HG02571 (cell line): ENCODE measurements around the gene ZFR.
"Not testable (repeated sequence)": the region's sequence is repeated elsewhere in the genome, so short reads cannot be mapped to it uniquely, and the experiment has no call there.

Source experiments
- ATAC-seq: cut with Tn5 transposase; IDR thresholded peaks from one replicate; pipeline ENCODE4 v1.9.1; 2021; ENCODE audit warnings: mild to moderate bottlenecking, moderate library complexity; ENCODE audit not compliant: unreplicated experiment

Gene ZFR

DNA sequence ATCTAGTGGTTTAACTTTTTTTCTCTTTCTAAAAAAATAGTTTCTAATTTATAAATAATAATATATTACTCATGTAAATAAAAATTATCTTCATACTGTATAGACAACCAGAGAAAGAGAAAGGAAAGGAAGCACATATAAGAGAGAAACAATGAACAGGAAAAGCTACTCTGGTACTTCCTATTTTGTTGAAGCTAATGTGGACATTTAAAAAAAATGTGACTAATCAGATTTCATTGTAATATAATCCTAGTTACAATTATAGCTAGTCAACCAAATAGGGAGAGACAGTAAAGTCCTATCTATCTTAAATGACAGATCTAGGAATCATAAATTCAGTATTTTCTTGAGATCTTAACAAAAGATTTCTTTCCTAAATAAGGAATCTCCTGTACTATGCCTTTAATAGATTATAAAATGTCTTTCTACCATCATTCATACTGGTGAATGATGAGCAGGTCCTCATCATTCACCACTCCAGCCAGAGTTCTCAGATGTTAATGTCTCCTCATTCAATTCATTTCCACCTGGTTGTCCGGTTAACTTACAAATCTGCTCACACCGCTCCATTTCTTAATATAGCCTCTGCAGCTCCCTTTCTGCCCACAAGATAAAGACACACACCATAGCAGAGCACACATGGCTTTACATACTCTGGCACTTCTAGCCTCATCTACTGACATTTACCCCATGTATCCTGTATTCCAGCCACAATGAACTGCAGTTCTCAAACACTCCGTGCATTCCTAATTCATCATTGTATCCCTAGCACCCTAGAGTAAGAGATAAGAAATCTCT is 30.9 kb downstream of the ZFR start:
- ATAC-seq = no peak

DNA sequence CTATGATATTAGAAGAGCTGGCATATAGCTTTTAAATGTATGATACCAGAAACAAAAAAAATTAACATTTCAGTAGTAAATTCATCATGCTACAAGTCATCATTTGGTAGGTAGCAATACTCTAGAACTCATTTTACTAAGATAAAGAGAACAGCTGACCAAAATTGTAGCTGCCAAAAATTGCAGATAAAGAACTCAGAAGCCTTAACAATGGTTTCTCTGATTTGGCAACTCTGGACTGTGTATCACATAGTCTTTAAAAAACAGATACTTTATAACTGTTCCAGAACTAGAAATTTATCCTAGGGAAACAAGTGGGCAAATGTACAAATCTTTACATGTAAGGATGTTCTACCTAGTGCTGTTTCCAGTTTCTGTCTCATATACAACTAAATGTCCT is 33.9 kb downstream of the ZFR start:
- ATAC-seq = no peak

DNA sequence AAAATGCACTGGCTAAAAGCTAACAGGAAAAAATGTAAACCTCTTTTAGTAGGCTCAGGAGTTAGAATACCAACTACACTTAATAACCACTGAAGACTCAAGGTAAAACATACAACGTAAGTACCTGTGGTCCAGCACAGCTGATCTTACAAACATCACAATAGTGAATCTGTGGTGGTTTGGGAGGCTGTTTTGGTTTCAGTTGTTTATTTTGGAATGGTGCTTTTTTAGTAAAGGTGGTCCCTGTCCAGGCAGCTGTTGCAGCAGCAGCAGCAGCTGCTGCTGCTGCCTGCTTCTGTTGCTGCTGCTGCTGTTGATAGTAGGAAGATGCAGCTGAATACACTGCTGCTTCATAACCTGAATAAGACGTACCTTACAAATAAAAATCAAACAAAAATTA is 37.9 kb downstream of the ZFR start:
- ATAC-seq = no peak

DNA sequence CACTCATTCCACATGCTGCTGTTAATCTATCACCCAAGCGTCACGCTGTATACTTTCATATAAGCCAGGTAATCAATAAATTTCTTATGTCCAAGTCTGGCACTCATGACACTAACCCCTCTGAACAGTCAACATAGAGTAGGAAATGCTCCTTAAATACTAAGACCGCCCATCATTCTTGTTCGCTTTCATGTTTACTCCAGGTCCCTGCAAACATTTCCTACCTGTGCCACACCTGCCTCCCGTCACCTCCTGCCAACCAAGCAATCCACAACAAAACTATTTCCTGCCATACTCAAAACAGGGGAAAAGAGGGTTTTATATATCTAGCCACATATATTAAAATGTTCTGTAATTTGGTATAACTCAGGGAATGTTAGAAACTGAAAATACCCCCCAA is 39.0 kb downstream of the ZFR start:
- ATAC-seq = no peak

DNA sequence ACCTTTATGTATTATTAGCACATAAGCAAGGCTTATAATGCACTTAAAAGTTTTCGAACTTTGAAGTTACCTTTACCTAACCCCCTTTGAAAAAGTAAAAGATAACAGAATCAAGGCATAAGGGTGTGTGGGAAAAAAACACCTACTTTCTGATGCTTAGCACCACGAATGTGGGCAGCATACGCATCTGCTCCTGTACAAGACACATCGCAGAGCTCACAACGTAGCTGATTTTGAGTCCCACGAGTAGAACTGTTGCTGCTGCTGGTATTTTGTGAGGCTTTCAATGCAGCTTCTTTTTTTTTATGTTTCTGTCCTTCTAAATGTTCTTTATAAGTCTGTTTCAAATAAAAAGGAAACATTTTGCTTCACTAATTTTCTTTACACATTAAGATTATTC is 40.8 kb downstream of the ZFR start:
- ATAC-seq = no peak

DNA sequence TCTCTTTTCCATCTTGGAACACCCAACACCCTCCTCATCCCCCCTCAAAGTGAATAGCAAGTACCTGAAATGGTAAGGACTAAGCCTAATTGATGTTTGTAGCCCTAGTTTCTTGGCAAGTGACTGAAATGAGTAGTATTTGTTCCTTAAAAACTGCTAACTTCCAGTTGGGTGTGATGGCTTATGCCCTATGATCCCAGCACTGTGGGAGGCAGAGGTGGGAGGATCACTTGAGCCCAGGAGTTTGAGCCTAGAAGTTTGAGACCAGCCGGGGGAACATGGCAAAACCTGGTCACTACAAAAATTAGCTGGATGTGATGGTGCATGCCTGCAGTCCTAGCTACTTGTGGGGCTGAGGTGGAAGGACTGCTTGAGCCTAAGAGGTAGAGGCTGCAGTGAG is 44.1 kb downstream of the ZFR start:
- ATAC-seq = no peak

DNA sequence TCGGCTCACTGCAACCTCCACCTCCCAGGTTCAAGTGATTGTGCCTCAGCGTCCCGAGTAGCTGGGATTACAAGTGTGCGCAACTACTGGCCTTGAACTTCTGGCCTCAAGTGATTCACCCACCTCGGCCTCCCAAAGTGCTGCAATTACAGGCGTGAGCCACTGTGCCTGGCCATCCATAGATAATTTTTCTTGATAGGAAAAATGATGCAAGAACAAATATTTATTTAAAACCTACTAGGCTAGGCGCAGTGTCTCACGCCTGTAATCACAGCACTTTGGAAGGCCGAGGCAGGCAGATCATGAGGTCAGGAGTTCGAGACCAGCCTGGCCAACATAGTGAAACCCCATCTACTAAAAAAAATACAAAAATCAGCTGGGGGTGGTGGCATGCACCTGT is 45.8 kb downstream of the ZFR start:
- ATAC-seq = not testable (repeated sequence)

DNA sequence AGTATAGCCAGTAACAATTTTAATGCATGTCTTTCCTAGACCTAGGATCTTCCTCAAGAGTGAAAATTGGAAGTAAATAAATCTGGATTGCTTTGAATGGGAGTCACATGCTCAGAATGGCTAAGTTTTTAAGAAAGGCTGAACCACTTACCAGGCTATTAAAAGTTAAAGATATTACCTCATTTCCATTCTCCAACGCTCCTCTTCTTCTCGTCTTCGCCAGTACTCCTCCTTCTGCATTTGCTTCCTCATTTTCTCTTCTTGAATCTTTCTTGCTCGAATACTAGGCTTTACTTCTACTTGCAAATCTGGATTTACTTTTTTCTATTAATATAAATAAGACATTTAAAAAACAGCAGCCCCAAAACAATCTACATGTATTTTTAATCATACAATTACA is 49.6 kb downstream of the ZFR start:
- ATAC-seq = no peak

DNA sequence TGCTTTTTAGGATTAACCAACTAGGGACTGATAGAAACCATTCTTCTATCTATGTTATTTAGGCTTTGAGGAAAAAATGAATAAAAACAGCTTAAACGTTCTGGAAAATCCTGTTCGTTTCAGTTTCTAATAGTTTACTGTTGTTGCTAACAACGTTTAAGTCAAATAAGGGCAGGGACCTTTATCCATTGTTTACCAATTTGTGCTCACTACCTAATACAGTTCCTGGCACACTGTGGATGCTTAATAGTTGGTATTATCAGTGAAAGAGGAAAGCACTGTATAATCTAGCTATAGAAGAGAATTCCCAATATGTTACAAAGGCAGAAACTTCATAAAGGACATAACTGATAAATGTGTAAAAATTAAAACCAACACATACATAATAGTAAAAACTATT is 52.5 kb downstream of the ZFR start:
- no peak for ATAC-seq

DNA sequence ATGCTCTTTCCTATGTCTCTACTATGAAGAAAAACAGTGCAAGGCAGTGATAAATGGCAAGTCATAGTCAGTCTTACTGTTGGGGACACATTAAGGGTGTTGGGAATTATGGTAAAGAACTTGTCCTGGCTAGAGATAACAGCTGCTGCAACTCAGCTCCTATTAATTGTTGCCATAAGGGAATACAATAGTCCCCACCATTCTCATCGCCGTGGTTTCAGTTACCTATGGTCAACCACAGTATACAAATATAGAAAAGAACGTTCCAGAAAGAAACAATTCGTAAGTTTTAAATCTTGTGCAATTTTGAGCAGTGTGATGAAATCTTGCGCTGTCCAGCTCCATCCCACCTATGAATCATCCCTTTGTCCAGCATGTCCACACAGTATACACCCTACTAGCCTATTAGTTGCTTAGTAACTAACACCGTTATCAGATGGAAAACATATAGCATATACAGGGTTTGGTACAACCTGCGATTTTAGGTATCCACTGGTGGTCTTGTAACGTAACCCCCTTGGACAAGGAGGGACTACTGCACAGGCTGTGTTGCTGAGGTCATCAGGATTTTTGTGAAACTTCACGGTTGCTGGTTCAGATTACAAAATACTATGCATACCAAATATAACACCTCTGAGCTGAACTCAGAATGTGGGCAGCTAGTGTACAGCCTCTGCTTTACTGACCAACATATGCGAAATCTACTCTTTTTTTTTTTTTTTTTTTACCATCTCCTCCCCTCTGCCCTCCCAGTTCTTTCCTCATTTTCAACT is 53.5 kb downstream of the ZFR start:
- no peak for ATAC-seq

DNA sequence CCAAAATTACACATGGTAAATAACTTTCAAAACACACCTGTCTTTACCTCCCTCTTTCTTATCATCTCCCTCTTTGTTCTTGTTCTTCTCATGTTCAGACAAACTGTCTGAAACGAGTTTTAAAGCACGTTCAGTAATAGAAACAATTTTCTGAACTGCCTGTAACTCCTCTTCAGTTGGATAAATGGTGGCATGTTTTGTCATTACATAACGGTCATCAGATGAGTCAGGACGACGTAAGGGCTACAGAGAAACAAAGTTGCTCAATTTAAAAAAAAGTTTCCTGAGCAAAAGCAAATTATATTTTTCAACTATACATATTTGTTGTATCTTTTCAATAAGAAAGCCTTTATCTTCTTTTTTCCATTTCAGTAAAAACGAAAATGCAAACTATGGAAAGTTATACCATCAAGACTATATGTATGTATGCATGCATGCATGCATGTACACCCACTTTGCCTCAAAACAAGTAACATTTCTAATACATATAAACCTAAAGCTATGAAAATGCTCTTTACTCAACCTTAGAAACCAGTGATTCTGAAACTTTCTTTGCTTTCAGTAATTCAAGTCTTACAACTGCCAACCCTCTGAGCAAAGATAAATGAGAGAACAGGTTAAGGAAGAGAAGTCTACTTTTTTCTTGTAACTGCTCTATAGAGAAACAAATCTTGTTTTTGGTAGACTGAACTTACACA is 56.0 kb downstream of the ZFR start:
- ATAC-seq = no peak

DNA sequence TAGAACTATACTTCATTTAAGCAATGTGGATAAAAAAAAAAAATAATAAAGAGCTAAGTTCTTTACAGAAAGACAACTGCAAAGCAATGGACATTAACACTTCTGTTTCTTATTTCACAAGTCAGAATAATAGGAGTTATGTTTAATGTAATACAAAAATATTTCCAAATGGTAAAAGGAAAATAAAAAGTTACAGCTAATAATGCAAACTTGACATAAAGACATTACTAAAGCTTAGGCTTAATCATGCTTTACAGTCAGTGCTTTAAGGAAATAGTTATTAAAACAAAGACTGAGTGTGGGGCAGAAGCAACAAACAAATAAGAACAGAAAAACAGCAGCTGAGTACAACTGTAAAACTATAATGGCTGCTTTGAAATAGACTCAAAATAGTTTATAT is 56.7 kb downstream of the ZFR start:
- no peak for ATAC-seq

DNA sequence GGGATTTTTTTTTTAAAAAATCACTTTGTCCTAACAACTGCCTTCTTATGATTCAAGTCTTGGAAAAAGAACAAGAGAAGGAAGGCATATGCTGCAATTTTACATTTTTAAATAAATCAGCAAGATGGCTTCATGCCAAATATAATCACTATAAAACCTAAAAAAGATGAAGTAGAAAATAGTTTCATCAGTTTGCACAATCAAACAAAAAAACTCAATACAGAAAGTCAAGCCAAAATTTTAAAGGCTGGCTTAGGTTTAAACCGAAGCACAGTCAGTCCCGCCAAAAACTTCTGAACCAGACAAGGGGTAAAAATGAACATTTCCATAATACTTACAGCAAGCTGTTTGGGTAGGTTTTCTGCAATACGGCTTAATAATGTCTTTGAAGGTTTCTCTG is 57.3 kb downstream of the ZFR start:
- ATAC-seq = no peak

DNA sequence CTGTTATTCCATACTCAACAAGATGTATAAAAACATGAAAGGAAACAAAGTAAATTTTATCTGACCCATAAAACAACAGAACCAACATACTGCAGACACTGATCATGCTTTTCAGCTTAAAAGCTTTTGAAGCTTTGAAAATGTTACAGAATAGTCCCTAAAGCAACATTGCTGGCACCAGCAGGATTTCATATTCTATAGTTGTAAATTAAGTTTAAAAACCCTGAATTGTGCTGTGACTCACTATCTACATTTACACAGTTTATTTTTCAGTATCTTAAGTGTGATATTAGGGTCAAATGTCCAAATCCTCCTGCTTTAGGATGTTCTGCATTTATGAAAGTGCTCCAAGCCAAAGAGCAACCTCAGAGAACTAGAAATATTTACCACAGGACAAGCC is 59.9 kb downstream of the ZFR start:
- ATAC-seq = no peak

DNA sequence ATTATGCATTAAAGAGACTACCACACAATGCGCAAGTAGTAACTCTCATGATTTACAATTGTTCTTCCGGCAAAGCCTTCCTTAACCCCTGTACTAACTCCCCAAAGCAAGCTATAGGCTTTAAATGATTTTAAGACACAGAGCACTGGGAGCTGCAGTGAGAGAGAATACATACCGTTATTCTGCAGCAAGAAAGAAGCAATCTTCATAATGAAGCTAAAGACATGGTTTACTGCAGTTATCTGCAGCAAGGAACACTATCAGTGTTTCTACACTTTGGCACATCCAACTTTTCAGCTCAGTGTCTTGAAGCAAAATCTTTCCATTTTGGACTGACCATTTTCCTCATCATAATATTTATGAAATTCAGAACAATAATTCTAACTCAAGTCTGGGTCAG is 61.0 kb downstream of the ZFR start:
- ATAC-seq = no peak

DNA sequence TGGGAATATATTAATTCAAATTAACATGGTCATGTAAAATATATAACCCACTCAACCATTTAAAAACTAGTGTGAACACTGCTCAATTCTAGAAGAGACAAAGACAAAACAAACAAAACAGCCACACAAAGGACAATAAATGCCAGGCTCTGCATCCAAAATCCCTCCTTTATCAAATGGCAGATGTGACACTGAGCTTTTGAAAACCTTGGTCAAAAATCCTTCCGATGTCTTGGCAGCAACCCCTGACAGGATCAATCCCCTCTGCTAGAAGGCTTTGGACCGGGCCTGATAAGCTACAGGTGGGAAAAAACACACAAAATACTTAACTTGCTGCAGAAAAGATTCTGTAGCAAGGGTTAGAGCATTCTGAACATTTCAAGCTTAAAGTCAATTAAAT is 61.5 kb downstream of the ZFR start:
- ATAC-seq = no peak

DNA sequence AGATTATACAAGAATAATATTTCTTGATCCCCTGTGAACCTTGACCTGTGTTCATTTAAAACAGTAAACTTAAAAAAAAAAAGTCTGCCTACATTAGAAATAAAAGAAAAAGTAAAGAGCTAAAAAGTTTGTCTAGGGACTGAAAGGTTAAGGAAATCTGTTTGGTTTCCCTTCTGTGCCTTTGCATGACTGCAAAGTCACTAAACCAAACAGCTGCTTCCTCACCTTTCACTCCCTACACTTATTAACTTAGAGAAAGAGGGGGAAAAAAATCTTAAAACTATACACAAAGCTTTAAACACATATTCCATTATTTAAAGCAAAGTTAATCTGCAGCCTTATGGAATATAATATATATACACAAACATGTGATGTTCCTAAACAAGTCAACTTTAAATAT is 65.1 kb downstream of the ZFR start:
- no peak for ATAC-seq

DNA sequence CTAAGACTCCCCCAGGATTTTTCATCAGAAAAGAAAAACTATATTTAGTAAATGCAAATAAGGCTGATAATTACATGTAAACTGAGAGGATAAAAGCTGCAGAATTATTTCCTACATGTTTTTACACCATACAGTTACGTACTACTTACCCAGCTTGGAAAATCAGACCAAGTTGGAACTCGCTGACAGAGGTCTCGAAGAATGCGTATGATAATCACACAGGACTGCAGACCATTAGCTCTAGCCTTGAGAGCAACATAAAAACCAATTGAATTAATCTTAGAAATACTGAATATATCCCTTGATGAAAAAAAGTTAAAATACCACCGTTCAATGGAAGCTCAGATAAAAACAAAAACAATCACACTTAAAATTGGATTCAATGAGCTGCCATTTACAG is 65.6 kb downstream of the ZFR start:
- no peak for ATAC-seq

DNA sequence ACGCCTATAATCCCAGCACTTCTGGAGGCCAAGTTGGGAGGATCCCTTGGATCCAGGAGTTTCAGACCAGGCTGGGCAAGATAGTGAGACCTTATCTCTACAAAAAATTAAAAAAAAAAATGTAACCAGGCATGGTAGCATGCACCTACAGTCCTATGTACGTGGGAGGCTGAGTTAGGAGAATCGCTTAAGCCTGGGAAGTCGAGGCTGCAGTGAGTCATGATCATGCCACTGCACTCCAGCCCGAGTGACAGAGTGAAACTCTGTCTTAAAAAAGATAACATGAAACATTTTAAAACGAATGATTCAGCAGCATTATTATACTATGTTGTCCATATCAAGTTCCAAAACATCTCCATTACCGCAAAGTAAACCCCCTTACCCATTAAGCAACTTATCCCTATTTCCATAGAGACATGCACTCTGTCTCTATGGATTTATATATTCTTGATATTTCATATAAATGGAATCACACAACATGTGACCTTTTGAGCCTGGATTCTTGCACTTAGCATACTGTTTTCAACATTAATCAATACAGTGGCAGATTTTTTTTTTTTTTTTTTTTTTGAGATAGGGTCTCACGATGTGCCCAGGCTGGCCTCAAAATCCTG is 74.9 kb downstream of the ZFR start:
- ATAC-seq = no peak

DNA sequence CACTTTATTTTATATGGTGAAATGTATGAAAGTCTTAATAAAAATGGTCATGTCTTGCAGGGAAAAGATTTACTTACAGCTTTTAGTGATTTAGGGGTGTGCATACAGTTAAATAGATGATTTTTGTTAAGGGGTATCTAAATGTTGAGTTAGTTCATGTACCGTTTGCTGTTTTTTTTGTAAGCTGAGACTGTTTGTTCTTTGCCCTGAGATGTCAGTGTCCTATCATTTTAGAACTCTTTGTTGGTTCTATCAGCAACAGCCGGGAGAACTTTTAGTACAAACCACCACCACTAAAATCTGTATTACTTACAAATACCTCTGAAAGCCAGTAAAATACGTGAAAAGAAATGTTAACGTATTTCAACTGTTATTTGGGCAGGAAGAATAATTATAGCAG is 75.5 kb downstream of the ZFR start:
- no peak for ATAC-seq

DNA sequence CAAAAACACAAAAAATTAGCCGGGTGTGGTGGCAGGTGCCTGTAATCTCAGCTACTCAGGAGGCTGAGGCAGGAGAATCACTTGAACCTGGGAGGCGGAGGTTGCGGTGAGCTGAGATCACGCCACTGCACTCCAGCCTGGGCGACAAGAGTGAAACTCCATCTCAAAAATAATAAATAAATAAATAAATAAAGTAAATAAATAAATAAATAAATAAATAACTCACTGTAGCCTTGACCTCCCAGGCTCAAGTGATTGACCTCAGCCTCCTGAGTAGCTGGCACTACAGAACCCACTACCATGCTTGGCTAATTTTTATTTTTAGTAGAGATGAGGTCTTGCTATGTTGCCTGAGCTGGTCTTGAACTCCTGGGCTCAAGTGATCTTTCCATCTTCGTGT is 77.3 kb downstream of the ZFR start:
- ATAC-seq = not testable (repeated sequence)

DNA sequence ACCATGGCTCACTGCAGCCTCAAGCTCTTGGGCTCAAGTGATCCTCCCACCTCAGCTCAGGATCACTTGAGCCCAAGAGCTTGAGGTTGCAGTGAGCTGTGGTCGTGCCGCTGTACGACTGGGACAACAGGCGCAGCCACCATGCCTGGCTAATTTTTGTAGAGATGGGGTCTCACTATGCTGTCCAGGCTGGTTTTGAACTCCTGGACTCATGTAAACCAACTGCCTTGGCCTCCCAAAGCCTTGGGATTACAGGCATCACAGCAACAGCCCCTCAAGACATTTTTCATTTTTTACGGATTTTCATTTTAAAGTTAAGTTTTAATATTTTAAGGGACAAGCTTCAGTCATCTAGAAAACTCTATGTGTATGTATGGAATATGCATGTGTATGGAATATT is 78.9 kb downstream of the ZFR start:
- ATAC-seq = no peak
